ENCODE results near the gene KCNT2. TPM values are rescaled to one million over a fixed set of nuclear protein-coding genes. Genes with fewer than 3 reads are reported as not detected.

Gene KCNT2
- total RNA-seq, 1 donor = 0.21 TPM

DNA sequence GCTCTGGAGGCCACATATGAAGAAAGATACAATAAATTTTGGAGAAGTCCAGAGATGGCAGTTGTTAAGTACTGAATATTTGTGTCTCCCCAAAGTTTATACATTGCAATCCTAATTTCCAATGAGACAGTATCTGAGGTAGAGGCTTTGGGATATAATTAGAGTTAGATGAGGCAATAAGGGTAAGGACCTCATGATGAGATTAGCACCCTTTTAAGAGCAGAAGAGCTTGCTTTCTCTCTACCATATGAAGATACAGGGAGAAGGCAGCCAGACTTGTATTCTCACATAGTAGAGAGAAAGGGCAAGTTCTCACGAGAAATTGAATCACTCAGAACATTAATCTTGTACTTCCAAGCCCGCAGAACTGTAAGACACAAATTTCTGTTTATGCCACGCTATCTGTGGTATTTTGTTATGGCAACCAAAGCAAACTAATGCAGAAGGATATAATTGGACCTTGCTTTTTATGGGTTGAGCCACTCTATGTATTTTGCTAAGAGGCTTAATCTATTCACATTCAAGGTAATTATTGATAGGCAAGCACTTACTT lies 430.1 kb downstream of the KCNT2 start:
- no peaks in the 10 kb centered on the region for H3K27me3 ChIP-seq (ENCODE audit: insufficient read depth, low read length)
- no peak overlapping the region for H3K4me3 ChIP-seq (ENCODE audit: low read length)
- H3K9me3 ChIP-seq (ENCODE audit: low read depth, low read length) = no peaks in the 10 kb centered on the region
- H3K4me1 ChIP-seq (ENCODE audit: insufficient read depth, low read length) = no peaks in the 10 kb centered on the region

Other genes with a start within 250 kb of the KCNT2 start
- 1.6 TPM for gene CFH, start 43.6 kb upstream of the KCNT2 start, total RNA-seq
- not detected for gene CFHR3, start 166.4 kb upstream of the KCNT2 start, total RNA-seq
- gene CFHR1, start 211.3 kb upstream of the KCNT2 start, total RNA-seq = not detected